GM12878 (cell line): Measurements from ENCODE around the gene METAP1D.

ENCODE experiments used
- BCL11A ChIP-seq: IDR thresholded peaks from 2 replicates; pipeline ENCODE4 v1.6.1; 2011; ENCODE audit warnings: low read depth, low read length
- NR2F1 ChIP-seq: fragments of 450-650 bp; conservative IDR thresholded peaks from 2 replicates; pipeline ENCODE4 v1.6.1; 2017; ENCODE audit warnings: mild to moderate bottlenecking
- POLR2A ChIP-seq: IDR thresholded peaks from 2 replicates; pipeline ENCODE4 v1.6.1; 2011; ENCODE audit warnings: low read depth, mild to moderate bottlenecking, low read length
- RBBP5 ChIP-seq: fragments of 200-600 bp; sonication (generic); conservative IDR thresholded peaks from 2 replicates; pipeline ENCODE4 v1.6.1; 2016
- YY1 ChIP-seq: IDR thresholded peaks from 2 replicates; pipeline ENCODE4 v1.6.1; 2011; ENCODE audit warnings: low read depth, mild to moderate bottlenecking, low read length
- ZNF217 ChIP-seq: fragments of 450-650 bp; IDR thresholded peaks from 2 replicates; pipeline ENCODE4 v1.6.1; 2017; ENCODE audit warnings: antibody characterized with exemption, mild to moderate bottlenecking
- TF ChIP-seq, protein P1 (sequence below): IDR thresholded peaks from 2 replicates; pipeline ENCODE4 v1.6.1; 2011; ENCODE audit warnings: low read depth, mild to moderate bottlenecking, low read length, moderate library complexity, borderline replicate concordance; ENCODE audit errors: extremely low read depth
- TF ChIP-seq, protein P2 (sequence below): IDR thresholded peaks from 2 replicates; pipeline ENCODE4 v1.6.1; 2012; ENCODE audit warnings: low read length, inconsistent platforms
- TF ChIP-seq, protein P3 (sequence below), 3 experiments: IDR thresholded peaks in 2 of 3; conservative IDR thresholded peaks in 1 of 3; 2 replicates each; pipeline ENCODE4 v1.5.1; 2011; ENCODE audit warnings: low read depth in 3 of 3, low read length in 3 of 3, mild to moderate bottlenecking in 3 of 3, control low read depth in 2 of 3, moderate library complexity in 2 of 3, inconsistent platforms in 1 of 3, mixed read lengths in 1 of 3; ENCODE audit not compliant: control insufficient read depth in 2 of 3, insufficient read depth in 1 of 3; ENCODE audit errors: extremely low read depth in 1 of 3
- TF ChIP-seq, protein P4 (sequence below): IDR thresholded peaks from 2 replicates; pipeline ENCODE4 v1.6.1; 2012; ENCODE audit warnings: mild to moderate bottlenecking, low read depth, low read length

DNA sequence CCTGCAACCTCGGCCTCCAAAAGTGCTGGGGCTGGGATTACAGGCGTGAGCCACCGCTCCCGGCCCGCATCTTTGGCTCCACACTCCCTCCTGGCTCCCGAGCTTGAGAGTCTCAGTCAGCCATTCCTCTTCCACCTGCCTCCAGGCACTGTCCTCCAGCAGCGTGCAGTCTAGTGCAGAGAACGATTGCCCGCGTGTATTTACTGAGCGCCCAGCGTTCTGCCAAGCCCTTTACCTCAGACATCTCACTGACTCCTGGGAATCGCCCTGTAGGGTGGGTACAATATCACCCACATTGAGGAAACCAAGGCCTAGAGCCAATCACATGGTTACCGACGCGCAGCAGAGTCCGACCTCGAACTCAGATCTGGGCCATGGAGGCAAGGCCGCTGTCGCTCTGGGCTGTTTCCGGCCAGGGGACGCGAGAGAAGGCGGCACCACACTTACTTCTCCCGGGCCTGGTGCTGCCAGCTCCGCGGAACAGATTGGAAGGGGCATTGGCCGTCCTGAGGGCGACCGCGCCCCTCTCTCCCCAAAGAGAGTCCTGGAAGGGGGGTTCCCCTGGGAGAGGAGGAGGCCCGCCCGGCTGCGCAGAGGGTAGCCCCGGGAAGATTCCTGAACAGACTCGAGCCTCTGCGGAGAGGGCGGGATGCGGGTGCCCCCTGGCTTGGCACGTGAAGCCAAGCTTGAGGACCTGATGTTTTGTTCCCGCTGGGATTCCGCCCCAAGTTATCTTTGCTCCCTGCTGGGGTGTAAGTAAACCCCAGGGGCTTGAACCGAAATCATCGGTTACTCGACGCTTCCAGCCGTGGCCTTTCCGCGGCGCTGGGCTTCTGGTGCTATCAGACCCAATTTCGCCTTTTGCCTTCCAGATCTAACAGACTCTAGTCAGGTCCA, 108.2 kb downstream of the METAP1D start:
- no peak for TF ChIP-seq YY1
- no peak for TF ChIP-seq POLR2A
- TF ChIP-seq, protein P1, sequence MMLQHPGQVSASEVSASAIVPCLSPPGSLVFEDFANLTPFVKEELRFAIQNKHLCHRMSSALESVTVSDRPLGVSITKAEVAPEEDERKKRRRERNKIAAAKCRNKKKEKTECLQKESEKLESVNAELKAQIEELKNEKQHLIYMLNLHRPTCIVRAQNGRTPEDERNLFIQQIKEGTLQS: no peak
- TF ChIP-seq ZNF217: no peak
- TF ChIP-seq, protein P2, sequence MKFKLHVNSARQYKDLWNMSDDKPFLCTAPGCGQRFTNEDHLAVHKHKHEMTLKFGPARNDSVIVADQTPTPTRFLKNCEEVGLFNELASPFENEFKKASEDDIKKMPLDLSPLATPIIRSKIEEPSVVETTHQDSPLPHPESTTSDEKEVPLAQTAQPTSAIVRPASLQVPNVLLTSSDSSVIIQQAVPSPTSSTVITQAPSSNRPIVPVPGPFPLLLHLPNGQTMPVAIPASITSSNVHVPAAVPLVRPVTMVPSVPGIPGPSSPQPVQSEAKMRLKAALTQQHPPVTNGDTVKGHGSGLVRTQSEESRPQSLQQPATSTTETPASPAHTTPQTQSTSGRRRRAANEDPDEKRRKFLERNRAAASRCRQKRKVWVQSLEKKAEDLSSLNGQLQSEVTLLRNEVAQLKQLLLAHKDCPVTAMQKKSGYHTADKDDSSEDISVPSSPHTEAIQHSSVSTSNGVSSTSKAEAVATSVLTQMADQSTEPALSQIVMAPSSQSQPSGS: no peak
- TF ChIP-seq RBBP5: no peak
- TF ChIP-seq NR2F1: no peak
- TF ChIP-seq, protein P3, sequence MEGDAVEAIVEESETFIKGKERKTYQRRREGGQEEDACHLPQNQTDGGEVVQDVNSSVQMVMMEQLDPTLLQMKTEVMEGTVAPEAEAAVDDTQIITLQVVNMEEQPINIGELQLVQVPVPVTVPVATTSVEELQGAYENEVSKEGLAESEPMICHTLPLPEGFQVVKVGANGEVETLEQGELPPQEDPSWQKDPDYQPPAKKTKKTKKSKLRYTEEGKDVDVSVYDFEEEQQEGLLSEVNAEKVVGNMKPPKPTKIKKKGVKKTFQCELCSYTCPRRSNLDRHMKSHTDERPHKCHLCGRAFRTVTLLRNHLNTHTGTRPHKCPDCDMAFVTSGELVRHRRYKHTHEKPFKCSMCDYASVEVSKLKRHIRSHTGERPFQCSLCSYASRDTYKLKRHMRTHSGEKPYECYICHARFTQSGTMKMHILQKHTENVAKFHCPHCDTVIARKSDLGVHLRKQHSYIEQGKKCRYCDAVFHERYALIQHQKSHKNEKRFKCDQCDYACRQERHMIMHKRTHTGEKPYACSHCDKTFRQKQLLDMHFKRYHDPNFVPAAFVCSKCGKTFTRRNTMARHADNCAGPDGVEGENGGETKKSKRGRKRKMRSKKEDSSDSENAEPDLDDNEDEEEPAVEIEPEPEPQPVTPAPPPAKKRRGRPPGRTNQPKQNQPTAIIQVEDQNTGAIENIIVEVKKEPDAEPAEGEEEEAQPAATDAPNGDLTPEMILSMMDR (IDR thresholded peaks at IDR 0.05 in 2 of 3, conservative IDR thresholded peaks at IDR 0.05 in 1 of 3; ENCODE audit: control insufficient read depth in 2 of 3, extremely low read depth in 1 of 3, insufficient read depth in 1 of 3, low read depth in 3 of 3, low read length in 3 of 3): no peak
- no peak for TF ChIP-seq BCL11A
- TF ChIP-seq, protein P4, sequence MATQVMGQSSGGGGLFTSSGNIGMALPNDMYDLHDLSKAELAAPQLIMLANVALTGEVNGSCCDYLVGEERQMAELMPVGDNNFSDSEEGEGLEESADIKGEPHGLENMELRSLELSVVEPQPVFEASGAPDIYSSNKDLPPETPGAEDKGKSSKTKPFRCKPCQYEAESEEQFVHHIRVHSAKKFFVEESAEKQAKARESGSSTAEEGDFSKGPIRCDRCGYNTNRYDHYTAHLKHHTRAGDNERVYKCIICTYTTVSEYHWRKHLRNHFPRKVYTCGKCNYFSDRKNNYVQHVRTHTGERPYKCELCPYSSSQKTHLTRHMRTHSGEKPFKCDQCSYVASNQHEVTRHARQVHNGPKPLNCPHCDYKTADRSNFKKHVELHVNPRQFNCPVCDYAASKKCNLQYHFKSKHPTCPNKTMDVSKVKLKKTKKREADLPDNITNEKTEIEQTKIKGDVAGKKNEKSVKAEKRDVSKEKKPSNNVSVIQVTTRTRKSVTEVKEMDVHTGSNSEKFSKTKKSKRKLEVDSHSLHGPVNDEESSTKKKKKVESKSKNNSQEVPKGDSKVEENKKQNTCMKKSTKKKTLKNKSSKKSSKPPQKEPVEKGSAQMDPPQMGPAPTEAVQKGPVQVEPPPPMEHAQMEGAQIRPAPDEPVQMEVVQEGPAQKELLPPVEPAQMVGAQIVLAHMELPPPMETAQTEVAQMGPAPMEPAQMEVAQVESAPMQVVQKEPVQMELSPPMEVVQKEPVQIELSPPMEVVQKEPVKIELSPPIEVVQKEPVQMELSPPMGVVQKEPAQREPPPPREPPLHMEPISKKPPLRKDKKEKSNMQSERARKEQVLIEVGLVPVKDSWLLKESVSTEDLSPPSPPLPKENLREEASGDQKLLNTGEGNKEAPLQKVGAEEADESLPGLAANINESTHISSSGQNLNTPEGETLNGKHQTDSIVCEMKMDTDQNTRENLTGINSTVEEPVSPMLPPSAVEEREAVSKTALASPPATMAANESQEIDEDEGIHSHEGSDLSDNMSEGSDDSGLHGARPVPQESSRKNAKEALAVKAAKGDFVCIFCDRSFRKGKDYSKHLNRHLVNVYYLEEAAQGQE: no peak
